HG03354 (cell line): ENCODE data around the gene SNX27.

Experiments used
- ATAC-seq: cut with Tn5 transposase; IDR thresholded peaks from one replicate; pipeline ENCODE4 v1.9.1; 2021; ENCODE audit warnings: mild to moderate bottlenecking; ENCODE audit not compliant: unreplicated experiment, poor library complexity, severe bottlenecking

SNX27 gene

GRCh38 chr1:151692226-151692625 is 80.4 kb downstream of the SNX27 start:
- ATAC-seq = no peak

DNA sequence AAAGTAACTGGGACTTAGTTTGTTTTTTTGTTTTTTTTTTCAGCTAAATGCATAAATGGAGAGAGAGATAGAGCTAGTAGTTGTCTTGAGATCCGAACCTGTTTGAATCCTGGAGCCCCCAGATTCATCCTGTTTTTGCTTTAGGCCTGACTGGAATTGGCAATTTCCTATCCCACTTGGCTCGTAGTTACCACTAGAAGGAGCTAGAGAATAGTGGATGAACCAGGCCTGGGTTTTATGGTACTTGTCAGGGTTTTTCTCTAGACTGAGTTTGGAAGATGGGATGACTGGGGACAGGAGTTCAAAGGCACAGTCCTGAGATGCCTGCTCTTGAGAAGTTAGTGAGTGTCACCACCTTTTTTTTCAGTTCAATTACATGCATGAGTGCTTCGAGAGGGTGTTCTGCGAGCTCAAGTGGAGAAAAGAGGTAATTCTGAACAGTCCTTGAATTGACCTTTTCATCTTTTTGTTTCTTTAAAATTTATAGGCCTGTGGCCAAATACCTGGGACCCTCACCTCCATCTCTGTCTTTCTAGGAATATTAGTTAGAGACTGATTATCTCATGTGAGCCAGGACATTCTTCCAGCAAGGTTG is 81.3 kb downstream of the SNX27 start:
- ATAC-seq = no peak

DNA sequence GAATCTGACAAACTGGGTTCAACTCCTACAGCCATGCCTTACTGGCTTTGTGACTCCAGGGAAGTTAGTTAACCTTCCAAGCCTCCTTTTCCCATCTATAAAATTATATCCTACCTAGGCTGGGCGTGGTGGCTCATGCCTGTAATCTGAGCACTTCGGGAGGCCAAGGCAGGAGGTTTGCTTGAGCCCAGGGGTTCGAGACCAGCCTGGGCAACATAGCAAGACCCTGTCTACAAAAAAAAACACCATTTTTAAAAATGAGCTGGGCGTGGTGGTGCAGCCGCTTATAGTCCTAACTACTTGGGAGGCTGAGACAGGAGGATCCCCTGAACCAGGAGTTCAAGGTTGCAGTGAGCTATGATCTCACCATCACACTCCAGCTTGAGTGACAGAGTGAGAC is 89.7 kb downstream of the SNX27 start:
- no peak for ATAC-seq

DNA sequence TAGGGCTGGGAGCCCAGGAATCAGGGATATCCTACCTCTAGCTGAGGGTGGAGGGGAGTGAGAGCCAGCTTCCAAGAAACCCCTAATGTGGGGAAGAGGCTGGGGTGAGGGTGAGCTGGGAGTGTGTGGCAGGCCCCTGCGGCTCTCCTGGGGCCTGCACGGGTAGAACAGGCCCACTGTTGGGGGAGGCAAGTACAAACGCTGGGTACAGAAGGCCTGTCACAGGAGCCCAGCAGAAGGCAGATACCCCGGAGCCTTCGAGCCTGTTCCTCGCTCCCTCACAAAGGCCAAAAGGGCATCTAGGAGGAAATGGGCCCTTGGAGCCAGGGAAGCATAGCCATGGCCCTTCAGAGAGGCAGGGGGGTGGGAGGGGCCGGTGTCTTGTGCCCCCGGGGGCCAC is 91.1 kb downstream of the SNX27 start:
- ATAC-seq = no peak

DNA sequence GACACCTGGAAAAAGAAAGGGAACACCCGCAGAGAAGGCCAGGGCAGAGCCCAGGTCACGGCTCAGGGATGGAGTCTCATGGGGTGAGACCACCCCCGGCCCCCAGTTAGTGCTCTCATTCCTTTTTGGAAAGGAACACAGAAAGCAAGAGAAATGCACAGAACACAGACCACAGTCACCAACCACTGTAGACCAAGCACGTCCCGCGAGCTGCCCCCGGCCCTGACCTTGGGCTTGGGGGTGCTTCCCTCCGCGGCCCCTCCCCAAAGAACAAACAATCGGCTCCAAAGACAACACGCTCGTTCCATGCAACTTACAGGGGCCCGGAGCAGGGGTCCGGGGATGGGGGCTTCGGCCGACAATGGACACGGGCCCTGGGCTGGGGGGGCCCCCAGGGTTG is 92.0 kb downstream of the SNX27 start:
- ATAC-seq = no peak

GRCh38 chr1:151704246-151704645 is 92.4 kb downstream of the SNX27 start:
- ATAC-seq = no peak

DNA sequence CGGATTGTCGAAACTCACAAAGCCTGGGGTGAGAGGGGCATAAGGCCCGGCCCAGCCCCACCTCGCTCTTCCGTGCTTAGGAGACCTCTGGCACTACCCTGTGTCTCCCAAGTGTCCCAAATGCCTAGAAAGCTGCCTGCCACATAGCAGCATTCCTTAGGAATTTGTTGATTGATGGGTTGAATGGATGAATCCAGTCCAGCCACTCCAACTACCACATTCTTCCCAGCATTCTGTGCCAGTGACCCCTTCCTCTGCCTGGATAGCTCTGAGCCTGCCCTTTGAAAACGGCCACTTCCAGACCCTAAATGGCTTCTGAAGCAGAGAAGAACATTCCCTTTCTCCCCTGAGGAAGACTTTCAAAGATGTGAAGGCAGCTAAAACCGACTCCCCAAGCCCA is 93.3 kb downstream of the SNX27 start:
- ATAC-seq = no peak

- no peak for ATAC-seq
Measured at GRCh38 chr1:151705753-151706463, 94.1 kb downstream of the SNX27 start.

- ATAC-seq = no peak
Measured at GRCh38 chr1:151706464-151707415, 94.9 kb downstream of the SNX27 start.

GRCh38 chr1:151707541-151708065 is 95.8 kb downstream of the SNX27 start:
- no peak for ATAC-seq

GRCh38 chr1:151708891-151709290 is 97.0 kb downstream of the SNX27 start:
- ATAC-seq = no peak

DNA sequence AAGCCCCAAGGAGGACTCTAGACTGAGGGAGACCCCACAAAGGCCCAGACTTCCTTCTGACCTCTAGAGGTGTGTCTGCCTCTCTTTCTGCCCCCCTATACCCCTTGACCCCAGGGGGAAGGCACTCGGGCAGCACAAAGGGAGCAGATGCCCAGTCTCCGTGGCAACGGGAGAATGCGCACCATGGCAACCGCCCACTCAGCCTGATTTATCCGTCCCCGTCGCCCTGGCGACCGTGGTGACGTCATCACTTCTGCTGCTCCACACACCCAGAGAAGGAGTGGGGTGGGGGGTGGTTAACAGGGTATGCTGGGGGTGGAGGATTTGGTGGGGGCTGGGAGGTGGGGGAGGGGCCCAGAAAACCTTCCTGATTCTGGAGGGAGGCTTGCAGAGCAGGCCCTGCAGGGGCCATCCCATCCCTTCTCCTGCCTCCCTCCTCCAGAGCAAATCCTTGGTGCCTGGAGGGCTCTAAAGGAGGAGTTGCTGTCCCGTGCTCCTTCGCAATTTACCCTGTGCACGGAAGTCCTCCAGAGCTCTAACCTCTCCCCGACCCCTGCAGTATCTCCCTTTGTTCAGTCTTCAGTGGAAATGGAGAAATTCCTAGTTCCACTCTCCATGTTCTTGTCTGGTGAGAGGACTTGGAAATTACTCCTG is 98.5 kb downstream of the SNX27 start:
- ATAC-seq = no peak

GRCh38 chr1:151711044-151711800 is 99.4 kb downstream of the SNX27 start:
- ATAC-seq = no peak

DNA sequence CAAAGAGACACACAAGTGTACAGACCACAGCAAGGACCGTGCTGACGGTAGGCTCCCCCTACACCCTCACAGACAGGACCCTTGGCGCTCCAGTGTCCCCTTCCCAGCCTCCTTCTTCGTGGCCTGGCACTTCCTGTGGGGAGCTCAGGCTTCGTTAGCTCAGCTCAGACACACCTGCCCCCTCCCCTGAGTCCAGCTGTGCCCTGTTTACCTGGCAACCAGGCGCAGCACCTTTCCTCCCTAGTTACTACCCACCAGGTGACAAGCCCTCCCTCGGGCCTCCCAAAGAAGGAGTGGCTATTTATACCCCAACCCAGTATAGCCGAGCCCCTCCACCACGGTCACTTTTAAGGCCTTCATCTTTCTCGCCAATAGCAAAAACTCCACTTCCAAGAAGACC is 100.1 kb downstream of the SNX27 start:
- ATAC-seq = no peak

GRCh38 chr1:151713044-151713443 is 101.2 kb downstream of the SNX27 start:
- no peak for ATAC-seq

DNA sequence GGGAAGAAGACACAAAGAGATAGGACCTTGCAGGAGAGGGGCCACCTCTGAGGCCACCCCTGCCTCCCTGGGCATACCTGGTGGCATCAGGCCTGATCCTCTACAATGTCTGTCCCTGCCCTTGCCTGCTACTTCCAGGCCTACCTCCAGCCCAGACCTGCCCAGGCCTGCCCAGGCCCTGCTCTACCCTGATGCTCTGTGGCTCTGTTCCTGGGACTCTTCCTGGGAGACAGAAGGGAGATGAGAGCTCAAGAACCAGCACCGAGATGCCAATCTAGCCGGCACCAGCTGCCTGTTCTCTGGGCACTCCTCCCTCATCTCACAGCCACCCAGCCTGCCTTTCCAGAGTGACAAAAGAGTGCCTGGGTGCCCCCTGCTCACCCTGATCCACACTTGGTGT is 102.0 kb downstream of the SNX27 start:
- no peak for ATAC-seq

- no peak for ATAC-seq
Measured at GRCh38 chr1:151714820-151715725, 103.2 kb downstream of the SNX27 start.

- ATAC-seq = no peak
Measured at GRCh38 chr1:151715726-151716404, 104.0 kb downstream of the SNX27 start.
